Caco-2 (cell line): ENCODE data around the gene HDGF. TPM values are rescaled to one million over a fixed set of nuclear protein-coding genes. Genes with fewer than 3 reads are reported as not detected.

Source experiments
- BruUV-seq: library from RNA; stranded (reverse); fragments of 400-500 nt; replicated peaks from 2 replicates; lab custom pipeline; 2021; lab: Mats Ljungman, UMichigan
- CTCF ChIA-PET: fragments of 300-600 bp; sonication (Branson Sonifier 250); formaldehyde crosslinking; loops from one replicate; lab custom pipeline; 2022; ENCODE audit warnings: antibody characterized with exemption; lab: Charles Lee
- POLR2A ChIA-PET: fragments of 300-600 bp; sonication (Branson Sonifier 250); formaldehyde crosslinking; loops from one replicate; lab custom pipeline; 2022; ENCODE audit warnings: antibody characterized with exemption; lab: Charles Lee
- DNase-seq, 2 experiments: peaks; one replicate each; pipeline versions ENCODE4 v3.0.0 to v3.0.0-alpha.2; 2020 to 2022
- H3K27me3 ChIP-seq: replicated peaks from 2 replicates; pipeline ENCODE4 v1.6.0; 2011; ENCODE audit warnings: low read length; ENCODE audit not compliant: control insufficient read depth, insufficient read depth
- H3K36me3 ChIP-seq: 2 replicates; pipeline ENCODE4 v1.5.1; 2011; ENCODE audit warnings: low read length; ENCODE audit not compliant: control insufficient read depth, insufficient read depth
- H3K4me1 ChIP-seq: fragments of 250-450 bp; sonication (Bioruptor Pico); 2 replicates; pipeline ENCODE4 v1.5.1; 2020; ENCODE audit warnings: mild to moderate bottlenecking
- H3K4me3 ChIP-seq: 2 replicates; pipeline ENCODE4 v1.5.1; 2011; ENCODE audit warnings: low read depth, mild to moderate bottlenecking, control low read depth, low read length
- H3K9me3 ChIP-seq: fragments of 250-450 bp; sonication (Bioruptor Pico); 2 replicates; pipeline ENCODE4 v1.5.1; 2020; ENCODE audit warnings: mild to moderate bottlenecking, moderate library complexity
- H3K27ac Mint-ChIP-seq: one replicate; pipeline ENCODE4 v1.8.0; 2022; ENCODE audit warnings: mixed read lengths; ENCODE audit not compliant: unreplicated experiment
- H3K27me3 Mint-ChIP-seq: one replicate; pipeline ENCODE4 v1.8.0; 2022; ENCODE audit warnings: mixed read lengths; ENCODE audit not compliant: insufficient read depth, unreplicated experiment
- H3K36me3 Mint-ChIP-seq: one replicate; pipeline ENCODE4 v1.8.0; 2022; ENCODE audit warnings: mild to moderate bottlenecking, mixed read lengths; ENCODE audit not compliant: insufficient read depth, unreplicated experiment
- H3K4me1 Mint-ChIP-seq: one replicate; pipeline ENCODE4 v1.8.0; 2022; ENCODE audit warnings: low read depth, mixed read lengths; ENCODE audit not compliant: unreplicated experiment
- H3K4me3 Mint-ChIP-seq: one replicate; pipeline ENCODE4 v1.8.0; 2022; ENCODE audit warnings: mild to moderate bottlenecking, moderate library complexity, mixed read lengths; ENCODE audit not compliant: unreplicated experiment
- H3K9me3 Mint-ChIP-seq: one replicate; pipeline ENCODE4 v1.8.0; 2022; ENCODE audit warnings: mixed read lengths; ENCODE audit not compliant: unreplicated experiment
- CTCF ChIP-seq, 2 experiments: fragments of 200-600 bp in 1 of 2; IDR thresholded peaks; 1 replicate in 1 of 2; 2 replicates in 1 of 2; pipeline versions ENCODE4 v1.5.1 to v1.8.0; 2011 to 2022; ENCODE audit warnings: antibody characterized with exemption in 1 of 2, control low read depth in 1 of 2, inconsistent platforms in 1 of 2, low read depth in 1 of 2, low read length in 1 of 2, mild to moderate bottlenecking in 1 of 2, moderate library complexity in 1 of 2; ENCODE audit not compliant: insufficient read depth in 1 of 2, severe bottlenecking in 1 of 2, unreplicated experiment in 1 of 2
- intact Hi-C: fragments of 100-400 bp; cut with micrococcal nuclease; formaldehyde crosslinking; loops from one replicate; pipeline ENCODE4 v1.10.0; 2022; ENCODE audit not compliant: unreplicated experiment
- total RNA-seq: library from RNA; stranded (reverse); gene quantifications from 2 replicates; pipeline ENCODE4 v1.2.3, GENCODE V29; 2022

HDGF gene
- total RNA-seq, 1 experiment from 2014 or later: 414 TPM

- peak in 1 of 2 experiments; percentile 54 for DNase-seq
- Mint-ChIP-seq H3K36me3 (peaks cover 15% of the 10 kb centered on the region), H3K27me3 (no peaks in the 10 kb centered on the region), H3K4me3 (no peak overlapping the region), H3K4me1 (no peaks in the 10 kb centered on the region), H3K9me3 (no peaks in the 10 kb centered on the region), H3K27ac (no peak overlapping the region)
- Histone ChIP-seq H3K36me3 (no peaks in the 10 kb centered on the region), H3K4me1 (peaks cover 6% of the 10 kb centered on the region), H3K4me3 (no peak overlapping the region), H3K9me3 (no peaks in the 10 kb centered on the region), H3K27me3 (no peaks in the 10 kb centered on the region)
- BruUV-seq: no TSS peak
- CTCF ChIA-PET: interaction anchor here (2.2 to 2.9 kb wide), 2 partner anchors 14 to 23 kb away, joined by 9 to 30 read pairs; no protein-coding TSS in a partner anchor
- TF ChIP-seq CTCF (IDR thresholded peaks at IDR 0.05; ENCODE audit: insufficient read depth in 1 of 2, low read depth in 1 of 2, low read length in 1 of 2, severe bottlenecking in 1 of 2, unreplicated experiment in 1 of 2): no peak
- intact Hi-C loops: no loop called here
- POLR2A ChIA-PET: no interaction called here
These were observed 38.8 kb downstream of the HDGF start for GRCh38 chr1:156712626-156713025.

GRCh38 chr1:156711011-156711817, 40.3 kb downstream of the HDGF start:
- H3K4me3 ChIP-seq: no peak overlapping the region
- DNase-seq: no peak
- H3K36me3 ChIP-seq: no peaks in the 10 kb centered on the region
- H3K9me3 Mint-ChIP-seq: no peaks in the 10 kb centered on the region
- no peak for TF ChIP-seq CTCF (IDR thresholded peaks at IDR 0.05; ENCODE audit: insufficient read depth in 1 of 2, low read depth in 1 of 2, low read length in 1 of 2, severe bottlenecking in 1 of 2, unreplicated experiment in 1 of 2)
- BruUV-seq: no TSS peak
- CTCF ChIA-PET: interaction anchor here (1.3 to 2.9 kb wide), 3 partner anchors 15 to 21 kb away, joined by 3 to 30 read pairs (median 9); no protein-coding TSS in a partner anchor
- peaks cover 14% of the 10 kb centered on the region for H3K36me3 Mint-ChIP-seq
- H3K4me3 Mint-ChIP-seq: no peak overlapping the region
- peaks cover 8% of the 10 kb centered on the region for H3K4me1 Mint-ChIP-seq
- no peak overlapping the region for H3K27ac Mint-ChIP-seq
- intact Hi-C loops: no loop called here
- POLR2A ChIA-PET: interaction anchor here (0.8 kb wide), 1 partner anchor 17 kb away, joined by 3 read pairs; the partner anchor contains the start of gene METTL25B
- H3K27me3 Mint-ChIP-seq: no peaks in the 10 kb centered on the region
- H3K4me1 ChIP-seq: peaks cover 6% of the 10 kb centered on the region
- no peaks in the 10 kb centered on the region for H3K9me3 ChIP-seq
- H3K27me3 ChIP-seq: no peaks in the 10 kb centered on the region

DNA sequence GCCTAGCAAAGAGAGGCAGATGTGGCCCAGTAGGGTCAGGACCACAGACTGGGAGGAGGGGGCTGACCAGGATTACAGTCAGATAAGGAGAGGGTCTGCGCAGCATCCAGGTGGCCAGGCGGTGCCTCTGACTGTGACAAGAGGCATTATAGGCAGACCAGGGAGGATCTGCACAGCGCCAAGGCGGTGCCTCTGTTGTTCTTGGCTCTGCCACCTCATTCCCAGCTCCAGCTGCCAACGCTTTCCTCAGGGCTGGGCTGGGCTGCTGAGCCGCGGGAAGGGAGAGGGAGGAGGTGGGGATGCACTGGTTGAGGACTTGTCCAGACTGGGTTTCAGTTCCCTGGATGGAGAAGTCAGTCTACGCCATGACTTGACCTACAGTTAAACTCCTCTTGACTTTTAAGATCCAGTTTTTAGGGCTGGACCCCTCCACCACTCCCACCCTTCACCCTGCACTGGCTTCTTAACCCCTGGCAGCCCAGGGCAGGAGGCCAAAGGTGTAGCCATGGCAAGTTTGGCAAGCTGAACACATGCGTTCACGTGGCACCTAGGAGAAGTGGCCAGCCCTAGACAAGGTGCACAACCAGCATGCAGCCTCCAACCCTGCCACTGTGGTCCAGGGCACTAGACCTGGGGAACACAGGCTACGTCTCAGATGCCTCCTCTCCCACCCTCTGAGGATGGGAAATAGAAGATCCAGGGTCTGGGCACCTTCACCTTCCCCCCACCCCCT, 41.6 kb downstream of the HDGF start:
- Mint-ChIP-seq H3K4me3 (no peak overlapping the region), H3K36me3 (peaks cover 11% of the 10 kb centered on the region), H3K27ac (no peak overlapping the region), H3K27me3 (no peaks in the 10 kb centered on the region), H3K9me3 (no peaks in the 10 kb centered on the region), H3K4me1 (peaks cover 8% of the 10 kb centered on the region)
- Histone ChIP-seq H3K4me1 (peaks cover 6% of the 10 kb centered on the region), H3K27me3 (no peaks in the 10 kb centered on the region), H3K9me3 (no peaks in the 10 kb centered on the region), H3K36me3 (no peaks in the 10 kb centered on the region), H3K4me3 (no peak overlapping the region)
- no peak for DNase-seq
- intact Hi-C loops: no loop called here
- TF ChIP-seq CTCF (IDR thresholded peaks at IDR 0.05; ENCODE audit: insufficient read depth in 1 of 2, low read depth in 1 of 2, low read length in 1 of 2, severe bottlenecking in 1 of 2, unreplicated experiment in 1 of 2): no peak
- ChIA-PET CTCF (interaction anchor here (2.9 kb wide), 1 partner anchor 20 kb away, joined by 30 read pairs; no protein-coding TSS in a partner anchor), POLR2A (no interaction called here)
- no TSS peak for BruUV-seq
